ENCODE results near the gene DQX1. TPM values are rescaled to one million over a fixed set of nuclear protein-coding genes. Genes with fewer than 3 reads are reported as not detected.

Gene DQX1, protein sequence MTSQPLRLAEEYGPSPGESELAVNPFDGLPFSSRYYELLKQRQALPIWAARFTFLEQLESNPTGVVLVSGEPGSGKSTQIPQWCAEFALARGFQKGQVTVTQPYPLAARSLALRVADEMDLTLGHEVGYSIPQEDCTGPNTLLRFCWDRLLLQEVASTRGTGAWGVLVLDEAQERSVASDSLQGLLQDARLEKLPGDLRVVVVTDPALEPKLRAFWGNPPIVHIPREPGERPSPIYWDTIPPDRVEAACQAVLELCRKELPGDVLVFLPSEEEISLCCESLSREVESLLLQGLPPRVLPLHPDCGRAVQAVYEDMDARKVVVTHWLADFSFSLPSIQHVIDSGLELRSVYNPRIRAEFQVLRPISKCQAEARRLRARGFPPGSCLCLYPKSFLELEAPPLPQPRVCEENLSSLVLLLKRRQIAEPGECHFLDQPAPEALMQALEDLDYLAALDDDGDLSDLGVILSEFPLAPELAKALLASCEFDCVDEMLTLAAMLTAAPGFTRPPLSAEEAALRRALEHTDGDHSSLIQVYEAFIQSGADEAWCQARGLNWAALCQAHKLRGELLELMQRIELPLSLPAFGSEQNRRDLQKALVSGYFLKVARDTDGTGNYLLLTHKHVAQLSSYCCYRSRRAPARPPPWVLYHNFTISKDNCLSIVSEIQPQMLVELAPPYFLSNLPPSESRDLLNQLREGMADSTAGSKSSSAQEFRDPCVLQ
- total RNA-seq = under 1 TPM in 1 of 2 donors, not detected in 1; 0.34 TPM
- under 1 TPM; 0.12 to 0.17 TPM for polyA plus RNA-seq
- long read RNA-seq, donor 1 = 0 reads
- long read RNA-seq, donor 2 = 0 reads
- long read RNA-seq, donor 3 = 0 reads
- long read RNA-seq, donor 4 = 0 reads
- long read RNA-seq, donor 5 = 0 reads

DNA sequence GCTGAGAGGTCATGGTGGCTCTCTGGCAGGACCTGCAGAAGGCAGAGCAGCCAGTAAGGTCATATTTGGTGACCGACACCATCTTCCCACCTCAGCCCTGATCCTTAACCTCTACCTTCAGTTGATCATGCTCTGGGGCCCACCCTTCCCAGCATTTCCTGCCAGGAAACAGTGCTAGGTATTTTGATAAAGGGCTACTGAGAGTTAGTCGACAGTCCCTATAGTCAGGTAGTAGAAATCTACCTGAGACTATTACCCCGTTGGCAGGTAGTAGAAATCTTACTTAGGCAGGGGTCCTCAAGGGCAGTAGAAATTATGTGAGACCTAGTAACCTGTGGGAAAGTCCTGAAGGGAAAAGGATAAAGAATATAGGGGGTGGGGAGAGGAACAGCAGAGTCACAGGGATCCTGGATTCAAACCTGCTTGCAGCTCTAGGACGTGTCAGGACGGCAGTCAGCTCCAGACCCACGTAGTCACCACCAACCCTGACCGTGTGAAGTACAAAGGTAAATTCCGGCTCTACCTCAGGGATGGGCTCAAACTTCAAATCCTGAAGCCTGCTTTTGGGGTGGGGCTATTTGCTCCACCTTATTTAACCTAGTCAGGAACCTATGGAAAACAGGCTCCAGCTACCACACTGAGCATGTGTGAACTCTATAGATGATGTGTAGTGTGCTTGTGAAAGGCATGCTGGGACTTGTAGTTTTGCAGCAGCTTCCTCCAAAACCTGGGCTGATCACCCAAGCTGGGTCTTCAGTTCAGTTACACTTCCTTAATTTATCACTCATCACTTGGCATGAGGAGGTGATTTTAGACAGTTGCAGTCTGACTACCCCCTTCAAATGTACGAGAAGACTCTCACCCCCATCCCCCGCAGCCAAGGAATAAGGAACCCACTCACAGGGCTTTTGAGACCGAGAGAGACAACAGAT lies at the start of gene DQX1:
TSS of gene DQX1 (minus strand) at position 515 of the 932 bp plus-strand sequence. CDS start at position 13, 502 bp downstream.
- H3K27ac ChIP-seq (ENCODE audit: low read depth in 1 of 2, low read length in 1 of 2) = no peak within 1 kb of the TSS
- no peaks in the 10 kb centered on the region for H3K9me3 ChIP-seq (ENCODE audit: control insufficient read depth in 4 of 4, insufficient read depth in 3 of 4, low read length in 3 of 4)
- peaks cover 0 to 4% (median 0%) of the 10 kb centered on the region in 3 donors for H3K27me3 ChIP-seq (ENCODE audit: control insufficient read depth in 3 of 3, insufficient read depth in 3 of 3, low read length in 2 of 3)
- no peak within 1 kb of the TSS for H3K9ac ChIP-seq (ENCODE audit: insufficient read depth in 1 of 2, low read length in 2 of 2)
- peaks cover 8 to 17% (median 10%) of the 10 kb centered on the region in 5 donors for H3K4me1 ChIP-seq (ENCODE audit: control insufficient read depth in 5 of 5, insufficient read depth in 5 of 5, low read length in 5 of 5)
- peaks cover 9 to 23% (median 21%) of the 10 kb centered on the region in 4 donors for H3K36me3 ChIP-seq (ENCODE audit: control insufficient read depth in 4 of 4, insufficient read depth in 4 of 4, low read length in 4 of 4)
- 80 to 87% methylated on average over 11 of the region's 11 CpGs for WGBS, 2 donors
- DNase-seq = peak in 1 of 3 donors; percentile 35
- no peak within 1 kb of the TSS for H3K4me3 ChIP-seq
- no peak for TF ChIP-seq CTCF (IDR thresholded peaks at IDR 0.05; ENCODE audit: control extremely low read depth, extremely low read depth)
- no peak for ATAC-seq (ENCODE audit: insufficient read depth, low FRiP score)

GRCh38 chr2:74575320-74575719 lies 49.3 kb upstream of the DQX1 start:
- TF ChIP-seq CTCF (IDR thresholded peaks at IDR 0.05; ENCODE audit: control extremely low read depth, extremely low read depth) = no peak
- no peaks in the 10 kb centered on the region for H3K9me3 ChIP-seq (ENCODE audit: control insufficient read depth in 4 of 4, insufficient read depth in 3 of 4, low read length in 3 of 4)
- H3K27ac ChIP-seq (ENCODE audit: low read depth in 1 of 2, low read length in 1 of 2) = no peak overlapping the region
- no peaks in the 10 kb centered on the region for H3K4me1 ChIP-seq (ENCODE audit: control insufficient read depth in 5 of 5, insufficient read depth in 5 of 5, low read length in 5 of 5)
- 88 to 95% methylated on average over 4 of the region's 4 CpGs for WGBS, 2 donors
- H3K36me3 ChIP-seq (ENCODE audit: control insufficient read depth in 4 of 4, insufficient read depth in 4 of 4, low read length in 4 of 4) = no peaks in the 10 kb centered on the region
- DNase-seq = no peak
- H3K27me3 ChIP-seq (ENCODE audit: control insufficient read depth in 3 of 3, insufficient read depth in 3 of 3, low read length in 2 of 3) = no peaks in the 10 kb centered on the region
- H3K9ac ChIP-seq (ENCODE audit: insufficient read depth in 1 of 2, low read length in 2 of 2) = no peak overlapping the region
- no peak overlapping the region for H3K4me3 ChIP-seq
- no peak for ATAC-seq (ENCODE audit: insufficient read depth, low FRiP score)

DNA sequence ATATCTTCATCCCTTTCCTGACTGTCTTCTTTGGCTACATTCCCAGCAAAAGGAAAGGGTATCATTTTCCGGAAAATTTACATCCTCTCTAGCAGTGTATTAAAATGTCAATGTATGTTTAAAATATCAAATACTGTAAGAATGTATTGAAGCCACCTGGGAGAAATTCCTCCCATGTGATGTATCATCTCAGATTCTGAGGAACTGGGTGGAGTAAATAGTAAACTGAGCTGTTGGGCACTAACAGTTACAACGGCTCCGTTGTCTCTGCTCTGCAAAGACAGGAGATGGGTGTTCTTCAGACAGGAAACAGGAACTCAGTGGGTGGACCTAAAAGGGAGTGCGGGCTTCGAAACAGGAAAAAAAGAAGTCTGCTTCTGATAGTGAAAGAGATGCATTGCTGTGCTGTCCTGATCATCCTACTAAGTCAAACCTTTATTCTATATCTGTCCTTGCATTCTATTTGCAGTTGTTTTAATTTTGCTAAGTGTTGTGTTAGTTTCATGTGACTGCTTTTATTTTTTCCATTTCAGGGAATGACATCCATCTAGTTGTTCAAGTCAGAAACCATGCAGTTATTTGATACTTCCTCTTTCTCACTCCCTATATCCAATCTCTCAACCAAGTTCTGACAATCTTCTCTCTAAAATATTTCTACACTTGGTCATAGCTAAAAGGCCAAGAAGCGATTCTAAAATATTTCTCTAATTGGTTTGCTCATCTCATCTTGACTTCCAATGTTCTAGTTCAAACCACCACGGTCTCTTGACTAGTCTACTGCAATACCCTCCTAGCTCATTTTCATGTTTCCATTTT lies 47.9 kb upstream of the DQX1 start:
- H3K27ac ChIP-seq (ENCODE audit: low read depth in 1 of 2, low read length in 1 of 2) = no peak overlapping the region
- H3K36me3 ChIP-seq (ENCODE audit: control insufficient read depth in 4 of 4, insufficient read depth in 4 of 4, low read length in 4 of 4) = no peaks in the 10 kb centered on the region
- TF ChIP-seq CTCF (IDR thresholded peaks at IDR 0.05; ENCODE audit: control extremely low read depth, extremely low read depth) = no peak
- WGBS, 2 donors = 25 to 40% methylated on average over 7 of the region's 7 CpGs
- H3K9me3 ChIP-seq (ENCODE audit: control insufficient read depth in 4 of 4, insufficient read depth in 3 of 4, low read length in 3 of 4) = no peaks in the 10 kb centered on the region
- no peaks in the 10 kb centered on the region for H3K4me1 ChIP-seq (ENCODE audit: control insufficient read depth in 5 of 5, insufficient read depth in 5 of 5, low read length in 5 of 5)
- H3K4me3 ChIP-seq = no peak overlapping the region
- H3K9ac ChIP-seq (ENCODE audit: insufficient read depth in 1 of 2, low read length in 2 of 2) = no peak overlapping the region
- peaks cover 0 to 5% (median 2%) of the 10 kb centered on the region in 3 donors for H3K27me3 ChIP-seq (ENCODE audit: control insufficient read depth in 3 of 3, insufficient read depth in 3 of 3, low read length in 2 of 3)
- DNase-seq (peak in 2 of 3 donors; percentile 8 to 16), ATAC-seq (ENCODE audit: insufficient read depth, low FRiP score) (no peak)

Data from lung (tissue), 16 donors.